HG03045 (cell line): ENCODE data around the gene KCNQ1.

ENCODE experiments used
- ATAC-seq: cut with Tn5 transposase; IDR thresholded peaks from one replicate; pipeline ENCODE4 v1.9.1; 2021; ENCODE audit warnings: mild to moderate bottlenecking, moderate library complexity; ENCODE audit not compliant: unreplicated experiment

KCNQ1 gene

GRCh38 chr11:2797121-2797711 lies 352.4 kb downstream of the KCNQ1 start:
- no peak for ATAC-seq

DNA sequence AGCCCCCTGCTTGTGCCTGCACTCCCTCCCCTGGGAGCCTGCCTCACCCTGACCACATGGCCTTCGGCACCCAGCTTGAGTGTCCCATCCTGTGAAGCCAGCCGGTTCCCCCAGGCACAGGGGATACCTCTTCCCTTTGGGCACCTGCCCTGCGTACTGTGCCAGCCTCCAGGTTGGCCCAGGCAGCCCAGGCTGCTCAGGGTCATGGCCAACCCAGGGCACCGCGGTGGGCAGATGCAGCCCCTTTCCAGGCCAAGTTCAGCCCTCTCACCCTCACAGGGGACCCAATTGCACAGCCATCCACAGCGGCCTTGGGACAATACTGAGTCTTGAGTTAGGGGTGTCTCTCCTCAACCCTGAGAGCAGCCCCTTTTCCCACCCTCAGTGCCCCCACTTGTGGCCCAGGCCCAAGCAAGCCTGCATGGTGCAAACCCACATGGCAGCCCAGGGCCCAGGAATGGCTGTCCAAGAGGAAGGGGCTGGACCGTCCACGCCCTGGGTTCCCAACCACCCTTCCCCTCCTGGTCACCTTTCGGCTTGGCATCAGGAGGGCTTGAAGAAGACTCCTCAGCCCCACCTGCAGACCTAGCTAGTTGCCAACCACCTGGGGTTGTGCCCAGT lies 353.0 kb downstream of the KCNQ1 start:
- no peak for ATAC-seq

- no peak for ATAC-seq
These were observed 354.3 kb downstream of the KCNQ1 start for GRCh38 chr11:2798951-2799761.

DNA sequence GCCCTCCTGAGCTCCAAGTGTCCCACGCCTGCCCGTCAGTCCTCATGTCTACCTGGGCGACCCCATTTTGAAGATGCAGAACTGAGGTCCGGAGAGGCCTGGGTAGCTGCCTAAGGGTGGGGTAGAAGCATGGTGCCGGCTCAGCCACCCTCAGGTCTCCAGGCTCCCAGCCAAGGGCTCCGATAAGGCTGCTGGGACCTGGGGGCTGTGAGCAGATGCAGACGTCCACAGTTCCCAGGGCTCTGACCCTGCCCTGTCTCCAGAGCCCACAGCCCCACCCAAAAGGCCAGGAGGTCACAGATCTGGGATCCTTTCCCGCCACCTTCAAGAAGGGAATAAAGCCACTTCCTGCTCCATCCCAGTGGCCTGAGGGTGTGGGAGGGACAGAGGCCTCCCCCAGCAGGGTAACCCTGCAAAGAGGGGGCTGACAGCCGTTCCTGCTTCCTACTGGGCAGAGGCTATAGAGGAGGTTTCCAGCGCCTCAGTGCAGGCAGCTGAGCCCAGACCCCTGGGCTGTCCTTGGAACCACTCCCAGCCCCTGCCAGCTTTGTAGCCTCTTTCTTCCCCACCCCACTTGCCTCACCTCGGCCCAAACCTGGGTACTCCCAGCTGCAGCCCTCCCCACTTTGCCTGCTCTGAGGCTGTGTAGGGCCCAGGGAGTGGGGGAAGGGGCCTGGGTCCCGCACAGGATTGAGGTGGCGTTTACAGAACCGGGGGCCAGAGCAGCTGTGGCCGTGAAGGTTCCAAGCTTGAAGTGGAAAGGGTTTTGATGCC lies 355.3 kb downstream of the KCNQ1 start:
- ATAC-seq = no peak

DNA sequence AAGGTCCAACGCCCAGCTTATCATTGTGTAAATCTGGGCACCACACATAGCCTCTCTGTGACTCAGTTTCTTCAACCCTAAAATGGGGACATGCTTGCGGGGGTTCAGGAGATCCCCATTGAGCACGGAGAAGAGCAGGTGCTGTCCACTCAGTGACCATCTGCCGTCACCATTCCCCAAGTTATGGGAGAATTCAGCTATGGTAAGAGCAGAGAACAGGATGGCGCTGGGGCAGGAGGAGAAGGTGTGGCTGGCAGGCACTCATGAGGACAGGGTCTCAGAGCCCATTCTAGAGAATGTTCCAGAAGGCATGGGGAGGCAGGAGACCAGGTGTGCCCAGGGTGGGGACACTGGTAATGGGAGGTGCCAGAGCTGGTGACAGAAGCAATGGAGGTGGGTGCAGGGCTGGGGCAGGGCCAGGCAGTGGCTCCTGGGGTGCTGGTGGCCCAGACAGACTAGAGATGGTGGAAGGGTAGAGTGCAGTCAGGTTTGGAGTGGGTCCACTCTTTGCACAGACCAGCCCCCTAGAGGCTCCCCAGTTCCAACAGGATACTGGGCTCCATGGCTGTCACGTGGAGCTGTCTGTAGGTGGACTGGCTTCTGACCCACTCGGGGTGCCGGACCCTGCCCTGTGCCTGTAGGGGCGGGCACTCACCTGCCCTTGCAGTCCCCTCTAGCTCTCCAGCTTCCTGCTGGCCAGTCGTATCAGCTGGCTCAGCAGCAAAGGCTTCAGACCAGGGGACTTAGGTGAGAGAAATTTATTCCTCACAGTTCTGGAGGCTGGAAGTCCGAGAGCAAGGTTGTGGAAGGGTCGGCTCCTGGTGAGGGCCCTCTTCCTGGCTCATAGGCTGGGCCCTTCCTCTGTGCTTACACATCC lies 356.1 kb downstream of the KCNQ1 start:
- ATAC-seq = no peak

DNA sequence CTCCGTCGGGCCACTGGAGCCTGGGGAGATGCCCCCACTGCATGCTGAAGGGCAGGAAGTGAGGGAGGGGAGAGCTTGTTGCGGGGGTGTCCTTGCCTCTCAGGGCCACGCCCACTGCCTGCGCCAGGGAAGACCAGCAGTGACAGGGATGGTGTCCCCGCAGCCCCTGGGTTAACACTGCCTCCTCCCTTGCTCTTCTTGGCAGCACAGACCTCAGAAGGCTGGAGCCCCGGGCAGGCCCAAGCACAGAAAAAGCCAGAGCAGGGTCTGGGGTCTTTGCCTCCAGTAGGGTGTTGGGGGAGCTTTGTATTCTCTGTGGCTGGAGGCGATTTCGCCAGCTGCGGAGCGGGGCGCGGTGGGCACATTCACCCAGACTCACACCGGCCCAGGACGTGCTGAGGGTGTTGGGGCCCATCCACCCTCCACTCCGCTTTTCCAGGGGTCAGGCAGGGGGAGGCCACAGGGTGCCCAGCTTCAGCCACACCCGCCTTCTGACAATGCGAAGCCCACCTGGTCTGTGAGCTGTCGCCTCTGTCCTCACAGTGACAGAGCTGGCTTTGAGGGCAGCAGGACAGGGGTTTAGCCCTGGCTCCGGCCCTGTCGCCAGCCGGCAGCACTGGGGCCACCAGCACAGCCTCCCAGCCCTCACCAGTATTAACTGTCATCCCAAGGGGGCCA lies 357.0 kb downstream of the KCNQ1 start:
- no peak for ATAC-seq

DNA sequence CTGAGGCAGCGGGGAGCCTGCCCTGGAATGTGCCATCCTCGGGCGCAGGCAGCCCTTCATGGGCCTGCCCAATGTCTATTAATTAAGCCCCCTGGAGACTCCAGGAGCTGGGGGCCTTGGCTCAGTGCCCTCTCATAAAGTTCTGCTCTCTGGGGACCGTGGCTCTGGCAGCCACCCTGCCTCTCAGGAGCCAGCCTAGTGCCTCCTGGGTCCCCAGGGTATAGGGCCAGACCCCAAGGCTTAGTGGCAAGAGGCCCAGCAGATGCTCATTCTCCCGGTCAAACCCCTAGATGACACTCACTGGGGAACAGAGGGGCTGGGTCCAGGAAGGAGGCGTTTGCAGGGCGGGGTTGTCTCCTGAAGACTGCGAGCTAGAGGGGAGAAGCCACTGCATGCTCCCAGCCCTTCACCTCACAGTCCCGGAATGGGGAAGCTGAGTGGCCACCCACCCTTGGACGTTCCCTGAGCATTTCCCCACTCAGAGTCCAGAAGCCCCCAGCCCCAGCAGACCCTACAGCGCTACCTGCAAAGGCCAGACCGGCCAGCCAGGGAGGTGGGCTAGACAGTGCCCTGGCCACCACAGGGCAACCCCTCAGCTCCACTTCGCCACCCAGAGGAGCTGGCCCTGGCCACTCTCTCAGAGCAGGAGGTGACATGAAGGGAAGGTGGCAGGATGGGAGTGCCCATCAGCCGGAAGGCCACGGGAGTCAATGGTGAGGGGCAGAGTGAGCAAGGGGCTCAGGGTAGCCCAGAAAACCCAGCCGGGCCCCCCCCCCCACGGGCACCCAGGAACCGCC lies 357.8 kb downstream of the KCNQ1 start:
- no peak for ATAC-seq

GRCh38 chr11:2803186-2804091 lies 358.6 kb downstream of the KCNQ1 start:
- no peak for ATAC-seq

- no peak for ATAC-seq
These were observed 359.4 kb downstream of the KCNQ1 start for GRCh38 chr11:2804189-2804588.

GRCh38 chr11:2804701-2805387 lies 360.0 kb downstream of the KCNQ1 start:
- no peak for ATAC-seq

DNA sequence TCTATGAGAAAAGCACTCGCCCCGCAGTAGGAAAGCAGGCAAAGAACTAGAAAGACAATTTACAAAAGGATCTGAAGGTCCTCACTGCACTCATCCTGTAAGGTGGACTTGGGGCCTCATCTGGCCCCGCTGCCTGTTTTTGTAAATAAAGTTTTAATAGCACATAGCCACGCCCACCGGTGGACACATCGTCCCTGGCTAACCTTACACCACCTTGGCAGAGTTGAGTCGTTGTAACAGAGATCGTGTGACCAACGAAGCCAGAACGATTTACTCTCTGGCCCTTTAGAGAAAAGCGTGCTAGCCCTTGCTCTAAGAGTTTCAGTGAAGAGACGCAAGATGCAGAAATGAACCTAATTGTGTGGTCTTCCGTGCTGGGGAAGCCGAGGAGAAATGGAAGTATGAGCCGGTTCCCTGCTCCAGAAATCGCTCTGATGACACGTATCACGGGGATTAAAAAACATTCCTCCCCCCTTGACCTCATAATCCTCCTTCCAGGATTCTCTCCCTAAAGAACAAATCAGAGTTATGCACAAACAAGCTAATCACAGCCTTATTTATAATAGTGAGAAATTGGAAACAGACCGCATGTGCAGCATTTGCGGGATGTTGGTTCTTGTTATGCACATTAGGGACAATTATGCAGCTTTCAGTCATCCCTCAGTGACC lies 360.7 kb downstream of the KCNQ1 start:
- ATAC-seq = no peak

- ATAC-seq = no peak
These were observed 361.7 kb downstream of the KCNQ1 start for GRCh38 chr11:2806351-2807024.

DNA sequence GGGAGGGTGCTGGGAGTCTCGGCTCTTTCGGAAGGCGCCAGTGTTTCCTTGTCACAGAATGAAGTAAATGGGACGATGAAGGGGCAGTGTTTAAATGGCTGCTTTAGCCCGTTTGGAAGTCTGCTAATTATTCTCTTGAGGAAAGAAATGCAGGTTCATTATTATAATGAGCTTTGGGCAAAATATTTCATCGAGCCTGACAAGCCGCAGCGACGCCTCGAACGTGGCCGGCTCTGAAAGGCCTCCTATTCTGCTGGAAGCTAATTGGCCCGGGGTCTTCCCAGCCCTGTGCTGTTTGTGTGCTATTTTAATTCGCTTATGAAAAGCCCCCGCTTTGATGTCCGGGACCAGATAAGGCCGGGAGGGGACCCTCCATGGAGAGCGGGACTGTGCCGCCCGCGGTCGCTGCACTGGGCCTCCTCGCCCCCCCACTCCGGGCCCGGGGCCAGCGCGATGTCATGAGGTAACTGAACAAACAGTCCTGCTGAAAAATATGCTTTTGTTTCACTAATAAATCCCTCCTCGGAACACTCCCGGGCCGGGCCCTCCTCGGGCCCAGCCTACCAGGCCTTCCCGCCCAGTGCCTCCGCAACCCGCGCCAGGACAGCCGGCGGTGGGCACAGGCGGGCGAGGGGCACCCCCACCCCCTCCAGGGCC lies 362.3 kb downstream of the KCNQ1 start:
- ATAC-seq = no peak

DNA sequence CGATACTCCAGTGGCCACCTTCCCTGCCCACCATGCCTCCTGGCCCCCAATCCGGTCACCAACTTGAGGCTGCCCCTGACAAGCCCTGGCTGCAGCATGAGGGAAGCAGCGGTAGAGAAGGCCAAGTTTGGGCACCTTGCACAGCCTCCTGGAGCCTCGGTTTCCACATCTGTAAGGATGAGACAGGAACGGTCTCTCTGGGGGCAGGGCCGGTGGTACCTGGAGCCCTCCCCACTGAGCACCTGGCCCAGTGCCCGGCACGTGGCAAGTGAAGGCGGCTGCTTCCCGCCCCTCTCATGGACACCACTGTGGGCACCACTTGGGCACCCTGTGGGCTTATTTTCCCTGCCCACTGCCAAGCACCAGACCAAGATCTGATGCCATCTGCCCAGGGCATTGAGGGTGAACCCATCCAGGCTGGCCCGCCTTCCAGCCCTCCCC lies 363.0 kb downstream of the KCNQ1 start:
- ATAC-seq = no peak
